Left lung (tissue), 14 donors: ENCODE data around the gene STIM2. TPM values are rescaled to one million over a fixed set of nuclear protein-coding genes. Genes with fewer than 3 reads are reported as not detected.
"Not testable (repeated sequence)": the region's sequence is repeated elsewhere in the genome, so short reads cannot be mapped to it uniquely, and the experiment has no call there.

ENCODE experiments used
- ATAC-seq: fragments of 200-7000 bp; cut with Tn5 transposase; one replicate; pipeline ENCODE4 v1.9.1; 2020; ENCODE audit warnings: moderate library complexity
- DNase-seq, 4 donors: peaks; one replicate each; pipeline ENCODE4 v3.0.0-alpha.2; 2013 to 2020
- H3K27ac ChIP-seq, 2 donors: fragments of 200-600 bp; sonication (generic) in 1 of 2; one replicate each; pipeline versions ENCODE4 v1.5.0 to v1.8.0; 2020 to 2021
- H3K27me3 ChIP-seq, 2 donors: fragments of 200-600 bp; sonication (generic) in 1 of 2; one replicate each; pipeline versions ENCODE4 v1.5.0 to v1.8.0; 2020 to 2021
- H3K36me3 ChIP-seq, 2 donors: fragments of 200-600 bp; sonication (generic) in 1 of 2; one replicate each; pipeline versions ENCODE4 v1.5.0 to v1.8.0; 2020 to 2021
- H3K4me1 ChIP-seq, 2 donors: fragments of 200-600 bp; one replicate each; pipeline ENCODE4 v1.8.0; 2021
- H3K4me3 ChIP-seq, 2 donors: fragments of 200-600 bp; sonication (generic) in 1 of 2; one replicate each; pipeline versions ENCODE4 v1.5.0 to v1.8.0; 2020 to 2021; ENCODE audit warnings: mild to moderate bottlenecking in 1 of 2
- H3K9me3 ChIP-seq, 2 donors: fragments of 200-600 bp; sonication (generic) in 1 of 2; one replicate each; pipeline versions ENCODE4 v1.5.0 to v1.8.0; 2020 to 2021
- intact Hi-C, 2 donors: fragments of 100-400 bp; cut with DNase I; formaldehyde crosslinking; loops; one replicate each; pipeline versions ENCODE4 v1.11.2 to v1.14.2; 2022
- long read RNA-seq, 12 donors: library from polyadenylated mRNA in 2 of 12; unstranded in 2 of 12; transcript quantifications; one replicate each; pipeline ENCODE4 v2.0.0 and lab custom pipeline, GENCODE V29; 2019 to 2026
- polyA plus RNA-seq, 6 donors: library from polyadenylated mRNA; unstranded; fragments of 120-200 nt; gene quantifications; one replicate each; pipeline ENCODE4 v1.2.1, GENCODE V29; 2013; ENCODE audit not compliant: insufficient read length in 6 of 6
- total RNA-seq, 2 donors: library from RNA; stranded (reverse); fragmentation: NEBNext Ultra II Directional; extraction: Animal tissue kit (Norgen Biotek cat#: 25700); gene quantifications; one replicate each; pipeline ENCODE4 v1.2.1, GENCODE V29; 2021
- TF ChIP-seq, protein P1 (sequence below), 2 donors: fragments of 200-600 bp; sonication (generic) in 1 of 2; IDR thresholded peaks; one replicate each; pipeline versions ENCODE4 v1.5.0 to v1.8.0; 2021; ENCODE audit warnings: antibody characterized with exemption in 2 of 2
- donor health status: DM: no; HTN: yes; CAD: no.
- donor health status: DM: no; HTN: no; CAD: no.

STIM2 gene
- total RNA-seq (10 to 100 TPM; 29.1 to 37.6 TPM), polyA plus RNA-seq (10 to 100 TPM; 51.0 to 62.7 (median 53.4) TPM)
- long read RNA-seq, donor 1, full-length matches to known transcripts: 3 of 26 reads
- long read RNA-seq, donor 1, partial matches to known transcripts: 23 of 26 reads
- long read RNA-seq, donor 1, other reads (novel, unspliced or antisense): 0 of 26 reads
- long read RNA-seq, donor 2, full-length matches to known transcripts: 5 of 36 reads
- long read RNA-seq, donor 2, partial matches to known transcripts: 31 of 36 reads
- long read RNA-seq, donor 2, other reads (novel, unspliced or antisense): 0 of 36 reads
- long read RNA-seq, donor 3, full-length matches to known transcripts: 3 of 9 reads
- long read RNA-seq, donor 3, partial matches to known transcripts: 6 of 9 reads
- long read RNA-seq, donor 3, other reads (novel, unspliced or antisense): 0 of 9 reads
- long read RNA-seq, donor 4, partial matches to known transcripts: 0 of 4 reads
- long read RNA-seq, donor 4, other reads (novel, unspliced or antisense): 4 of 4 reads
- long read RNA-seq, donor 5, full-length matches to known transcripts: 4 of 26 reads
- long read RNA-seq, donor 5, partial matches to known transcripts: 22 of 26 reads
- long read RNA-seq, donor 5, other reads (novel, unspliced or antisense): 0 of 26 reads
- long read RNA-seq, donor 6, full-length matches to known transcripts: 3 of 3 reads
- long read RNA-seq, donor 6, partial matches to known transcripts: 0 of 3 reads
- long read RNA-seq, donor 6, other reads (novel, unspliced or antisense): 0 of 3 reads
- long read RNA-seq, donor 7, full-length matches to known transcripts: 5 of 22 reads
- long read RNA-seq, donor 7, partial matches to known transcripts: 17 of 22 reads
- long read RNA-seq, donor 7, other reads (novel, unspliced or antisense): 0 of 22 reads
- long read RNA-seq, donor 8, full-length matches to known transcripts: 7 of 24 reads
- long read RNA-seq, donor 8, partial matches to known transcripts: 17 of 24 reads
- long read RNA-seq, donor 8, other reads (novel, unspliced or antisense): 0 of 24 reads
- long read RNA-seq, donor 9: 0 reads
- long read RNA-seq, donor 10, partial matches to known transcripts: 0 of 1 reads
- long read RNA-seq, donor 10, other reads (novel, unspliced or antisense): 1 of 1 reads
- long read RNA-seq, donor 11, full-length matches to known transcripts: 3 of 3 reads
- long read RNA-seq, donor 11, partial matches to known transcripts: 0 of 3 reads
- long read RNA-seq, donor 11, other reads (novel, unspliced or antisense): 0 of 3 reads
- long read RNA-seq, donor 12, full-length matches to known transcripts: 2 of 23 reads
- long read RNA-seq, donor 12, partial matches to known transcripts: 21 of 23 reads
- long read RNA-seq, donor 12, other reads (novel, unspliced or antisense): 0 of 23 reads

DNA sequence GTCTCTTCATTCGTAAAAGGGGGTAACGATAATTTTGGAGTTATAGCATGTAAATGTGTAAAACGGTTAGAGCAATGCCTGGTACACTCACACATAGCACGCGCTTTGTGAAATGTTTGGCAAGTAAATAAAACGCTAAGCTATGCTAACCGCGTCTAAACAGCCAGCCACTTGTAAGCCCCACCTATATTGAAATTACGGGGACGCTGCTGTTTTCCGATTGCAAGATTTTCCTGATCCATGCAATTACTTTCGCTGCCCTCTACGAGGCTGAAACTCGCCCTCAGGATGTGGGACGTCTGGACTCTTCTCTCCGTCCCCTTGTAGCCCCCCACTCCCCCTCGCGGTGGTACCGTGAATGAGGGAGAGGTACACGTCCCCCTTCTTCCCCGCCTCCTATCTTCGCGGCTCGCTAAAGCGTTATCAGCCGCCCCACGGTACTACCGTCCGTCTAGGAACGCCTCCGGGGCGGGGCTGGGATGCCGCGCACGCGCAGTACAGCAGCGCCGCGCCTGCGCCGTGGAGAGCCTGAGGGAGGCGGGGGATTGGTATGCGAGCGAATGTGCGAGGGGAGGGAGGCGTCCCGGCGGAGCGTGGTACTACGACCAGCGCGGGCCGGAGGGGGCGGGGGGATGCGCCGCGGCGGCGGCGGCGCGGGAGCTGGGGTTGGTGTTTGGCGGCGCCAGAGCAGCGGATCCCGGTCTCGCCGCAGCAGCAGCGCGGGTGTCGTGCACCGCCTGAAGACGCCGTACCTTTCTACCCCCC, at the start of gene STIM2:
Gene STIM2, plus strand, starts transcription at position 685 of the 765 bp plus-strand sequence.
- peak within 1 kb of the TSS; percentile 73 to 81 for H3K4me3 ChIP-seq
- intact Hi-C loops: loop anchor here in 1 of 2 donors (10.0 kb wide), 1 partner anchor 144 kb away; no protein-coding TSS in a partner anchor
- DNase-seq (peak; percentile 97 to 99 (median 99)), ATAC-seq (peak; percentile 82)
- TF ChIP-seq, protein P1, sequence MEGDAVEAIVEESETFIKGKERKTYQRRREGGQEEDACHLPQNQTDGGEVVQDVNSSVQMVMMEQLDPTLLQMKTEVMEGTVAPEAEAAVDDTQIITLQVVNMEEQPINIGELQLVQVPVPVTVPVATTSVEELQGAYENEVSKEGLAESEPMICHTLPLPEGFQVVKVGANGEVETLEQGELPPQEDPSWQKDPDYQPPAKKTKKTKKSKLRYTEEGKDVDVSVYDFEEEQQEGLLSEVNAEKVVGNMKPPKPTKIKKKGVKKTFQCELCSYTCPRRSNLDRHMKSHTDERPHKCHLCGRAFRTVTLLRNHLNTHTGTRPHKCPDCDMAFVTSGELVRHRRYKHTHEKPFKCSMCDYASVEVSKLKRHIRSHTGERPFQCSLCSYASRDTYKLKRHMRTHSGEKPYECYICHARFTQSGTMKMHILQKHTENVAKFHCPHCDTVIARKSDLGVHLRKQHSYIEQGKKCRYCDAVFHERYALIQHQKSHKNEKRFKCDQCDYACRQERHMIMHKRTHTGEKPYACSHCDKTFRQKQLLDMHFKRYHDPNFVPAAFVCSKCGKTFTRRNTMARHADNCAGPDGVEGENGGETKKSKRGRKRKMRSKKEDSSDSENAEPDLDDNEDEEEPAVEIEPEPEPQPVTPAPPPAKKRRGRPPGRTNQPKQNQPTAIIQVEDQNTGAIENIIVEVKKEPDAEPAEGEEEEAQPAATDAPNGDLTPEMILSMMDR (IDR thresholded peaks at IDR 0.05): peak; percentile 11 to 62
- peak within 1 kb of the TSS; percentile 96 to 97 for H3K27ac ChIP-seq
- peaks cover 21 to 63% of the 10 kb centered on the region in 2 donors for H3K4me1 ChIP-seq
- H3K9me3 ChIP-seq: no peaks in the 10 kb centered on the region
- no peaks in the 10 kb centered on the region for H3K36me3 ChIP-seq
- no peaks in the 10 kb centered on the region for H3K27me3 ChIP-seq

DNA sequence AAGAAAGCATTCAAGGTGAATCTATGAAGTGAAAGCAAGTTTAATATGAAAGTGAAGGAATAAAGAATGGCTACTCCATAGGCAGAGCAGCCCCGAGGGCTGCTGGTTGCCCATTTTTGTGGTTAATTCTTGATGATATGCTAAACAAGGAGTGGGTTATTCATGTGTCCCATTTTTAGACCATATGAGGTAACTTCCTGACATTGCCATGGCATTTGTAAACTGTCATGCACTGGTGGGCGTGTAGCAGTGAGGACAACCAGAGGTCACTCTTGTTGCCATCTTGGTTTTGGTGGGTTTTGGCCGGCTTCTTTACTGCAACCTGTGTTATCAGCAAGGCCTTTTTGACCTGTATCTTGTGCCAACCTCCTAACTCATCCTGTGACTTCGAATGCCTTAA, 49.1 kb upstream of the STIM2 start:
- H3K9me3 ChIP-seq, H3K27me3 ChIP-seq, intact Hi-C loops, ATAC-seq, DNase-seq, H3K4me3 ChIP-seq, H3K36me3 ChIP-seq: not testable (repeated sequence)
- Histone ChIP-seq H3K4me1 (peaks cover 0 to 11% of the 10 kb centered on the region in 2 donors), H3K27ac (peak overlapping the region in 1 of 2 donors; percentile 76)

DNA sequence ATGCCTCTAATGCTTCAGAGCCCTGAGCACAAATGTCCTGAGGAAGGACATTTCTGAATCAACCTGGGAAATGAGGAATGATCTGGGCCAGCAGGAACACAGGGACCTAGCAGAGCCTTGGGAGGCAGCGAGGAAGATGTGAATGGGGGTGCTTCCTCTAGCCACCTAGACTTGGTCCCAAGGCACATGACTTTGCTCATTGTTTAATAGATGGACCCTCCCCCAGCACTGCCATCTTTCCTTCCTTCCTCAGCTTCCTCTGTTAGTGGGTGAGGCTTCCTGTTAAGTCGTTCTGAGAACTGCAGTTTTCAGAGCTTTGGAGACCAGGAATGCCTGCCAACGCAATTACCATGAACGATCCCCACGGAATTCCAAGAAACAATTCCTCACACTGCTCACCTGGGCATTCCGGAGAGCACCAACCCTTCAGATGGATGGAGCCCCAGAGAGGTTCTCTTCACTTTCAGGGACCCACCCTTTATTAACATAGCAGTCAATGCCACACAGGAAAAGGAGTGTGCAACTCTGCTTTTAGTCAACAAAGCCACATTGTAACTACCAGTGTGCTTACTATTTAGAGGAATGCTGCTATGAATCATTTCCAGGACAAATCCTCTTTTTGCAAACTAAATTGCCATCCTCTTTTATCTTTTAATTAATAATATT, 48.5 kb upstream of the STIM2 start:
- no peaks in the 10 kb centered on the region for H3K27me3 ChIP-seq
- no peak for ATAC-seq
- H3K9me3 ChIP-seq: no peaks in the 10 kb centered on the region
- H3K36me3 ChIP-seq: no peaks in the 10 kb centered on the region
- no peak overlapping the region for H3K4me3 ChIP-seq
- intact Hi-C loops: no loop called here
- TF ChIP-seq, protein P1 (IDR thresholded peaks at IDR 0.05): no peak
- peaks cover 0 to 11% of the 10 kb centered on the region in 2 donors for H3K4me1 ChIP-seq
- H3K27ac ChIP-seq: peak overlapping the region in 1 of 2 donors; percentile 76
- no peak for DNase-seq

DNA sequence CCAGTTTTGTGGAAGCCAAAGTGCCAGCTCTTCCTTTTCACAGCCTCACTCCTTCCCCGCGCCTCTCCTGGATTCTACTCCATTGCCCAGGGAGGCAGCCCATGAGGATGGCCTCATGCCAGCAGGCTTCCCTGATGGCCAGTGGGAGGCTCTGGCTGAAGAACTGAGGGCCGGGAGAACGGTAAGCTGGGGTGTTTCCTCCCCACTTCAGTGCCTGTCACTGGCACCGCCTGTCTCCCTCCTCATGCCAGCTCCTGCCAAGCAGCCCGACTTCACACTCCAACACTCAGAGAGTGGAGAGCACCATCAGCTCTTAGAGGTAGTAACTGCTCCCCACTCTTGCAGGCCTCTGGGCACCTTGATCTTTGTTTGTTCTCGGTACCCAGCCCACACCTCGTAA, 46.9 kb upstream of the STIM2 start:
- no peaks in the 10 kb centered on the region for H3K36me3 ChIP-seq
- H3K27ac ChIP-seq: peak overlapping the region in 1 of 2 donors; percentile 76
- DNase-seq: no peak
- H3K9me3 ChIP-seq: no peaks in the 10 kb centered on the region
- TF ChIP-seq, protein P1 (IDR thresholded peaks at IDR 0.05): no peak
- no peak overlapping the region for H3K4me3 ChIP-seq
- no peaks in the 10 kb centered on the region for H3K27me3 ChIP-seq
- intact Hi-C loops: no loop called here
- ATAC-seq: peak; percentile 63
- H3K4me1 ChIP-seq: peaks cover 0 to 11% of the 10 kb centered on the region in 2 donors
